Breast epithelium (tissue), 4 donors: Measurements from ENCODE around the gene RGS14. TPM values are rescaled to one million over a fixed set of nuclear protein-coding genes. Genes with fewer than 3 reads are reported as not detected.

Experiments
- DNase-seq, 2 donors: peaks; one replicate each; pipeline ENCODE4 v3.0.0-alpha.2; 2019; ENCODE audit warnings: low spot score in 2 of 2
- H3K27ac ChIP-seq, 2 donors: fragments of 200-600 bp; sonication (generic) in 1 of 2; one replicate each; pipeline ENCODE4 v1.5.1; 2016 to 2019; ENCODE audit warnings: mild to moderate bottlenecking in 1 of 2
- H3K27me3 ChIP-seq, 2 donors: fragments of 200-600 bp; sonication (generic) in 1 of 2; one replicate each; pipeline versions ENCODE4 v1.5.1 to v1.6.0; 2017 to 2019; ENCODE audit warnings: control low read depth in 1 of 2, mild to moderate bottlenecking in 1 of 2
- H3K36me3 ChIP-seq: fragments of 200-600 bp; one replicate; pipeline ENCODE4 v1.5.1; 2019
- H3K4me1 ChIP-seq, 2 donors: fragments of 200-600 bp; sonication (generic); one replicate each; pipeline ENCODE4 v1.5.1; 2016 to 2019; ENCODE audit warnings: control low read depth in 1 of 2
- H3K4me3 ChIP-seq, 3 donors: fragments of 200-600 bp; sonication (generic); 1 replicate in 2 of 3; 2 replicates in 1 of 3; pipeline ENCODE4 v1.5.1; 2016 to 2019; ENCODE audit warnings: mild to moderate bottlenecking in 3 of 3, moderate library complexity in 2 of 3
- H3K9me3 ChIP-seq, 2 donors: fragments of 200-600 bp; sonication (generic) in 1 of 2; one replicate each; pipeline ENCODE4 v1.5.1; 2016 to 2019; ENCODE audit warnings: control low read depth in 1 of 2
- POLR2A ChIP-seq: fragments of 450-650 bp; IDR thresholded peaks from one replicate; pipeline ENCODE4 v1.6.1; 2016; ENCODE audit warnings: antibody characterized with exemption, mild to moderate bottlenecking, moderate library complexity
- POLR2AphosphoS5 ChIP-seq, 3 donors: sonication (generic); formaldehyde crosslinking; IDR thresholded peaks; one replicate each; pipeline ENCODE4 v1.6.1; 2017; ENCODE audit warnings: antibody characterized with exemption in 3 of 3
- intact Hi-C: fragments of 100-400 bp; cut with DNase I; formaldehyde crosslinking; loops from one replicate; pipeline ENCODE4 v1.15.1; 2023; ENCODE audit warnings: low total_unique reads
- total RNA-seq, 3 donors: library from RNA; depleted of rRNA; stranded (reverse); fragments of >200 nt; gene quantifications; one replicate each; pipeline ENCODE4 v1.1.0, GENCODE V29; 2016
- TF ChIP-seq, protein P1 (sequence below), 3 donors: fragments of 450-650 bp; IDR thresholded peaks; one replicate each; pipeline ENCODE4 v1.5.1; 2016 to 2017; ENCODE audit warnings: antibody characterized with exemption in 3 of 3, mild to moderate bottlenecking in 3 of 3, moderate library complexity in 3 of 3

RGS14 gene
- total RNA-seq, 3 donors from 2014 or later: 9.0 to 16.4 (median 11.3) TPM

DNA sequence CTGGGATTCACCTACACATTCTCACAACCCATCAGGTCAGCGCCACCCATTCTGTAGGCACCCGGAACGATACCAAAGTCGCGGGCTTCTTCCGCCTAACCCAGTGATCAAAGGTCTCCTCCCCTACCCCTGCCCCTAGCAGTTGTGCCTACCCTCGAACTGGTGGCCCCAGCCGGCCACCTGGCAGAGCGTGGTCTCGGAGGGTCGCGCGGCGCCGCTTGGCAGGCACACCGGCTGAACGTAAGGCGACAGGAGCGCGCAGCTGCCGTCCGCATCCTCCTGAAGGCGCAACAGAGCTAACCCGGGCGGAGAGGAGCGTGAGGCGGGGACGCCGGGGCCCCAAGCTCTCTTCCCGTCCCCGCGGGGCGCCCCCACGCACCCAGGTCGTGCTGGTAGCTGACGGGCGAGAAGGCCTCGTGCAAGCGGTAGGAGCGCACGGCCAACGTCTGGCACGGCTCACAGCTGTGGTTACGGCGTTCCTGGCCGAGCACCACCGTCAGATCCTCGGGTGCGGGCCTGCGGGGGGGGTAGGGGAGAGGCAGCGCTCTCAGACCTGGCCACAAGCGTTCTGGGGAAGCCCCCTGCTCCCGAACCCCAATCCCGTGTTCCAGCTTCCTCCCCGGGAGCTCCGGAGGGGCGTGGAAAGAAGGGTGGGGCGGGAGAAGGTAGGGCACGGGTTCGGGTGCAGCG, 45.5 kb downstream of the RGS14 start:
- intact Hi-C loops: loop anchor here (5.0 kb wide), 1 partner anchor 99 kb away; no protein-coding TSS in a partner anchor
- Histone ChIP-seq H3K27ac (peak overlapping the region in 1 of 2 donors; percentile 11), H3K27me3 (peaks cover 9 to 27% of the 10 kb centered on the region in 2 donors), H3K9me3 (no peaks in the 10 kb centered on the region), H3K4me3 (peak overlapping the region; percentile 43 to 71 (median 63)), H3K36me3 (no peaks in the 10 kb centered on the region), H3K4me1 (peaks cover 5 to 14% of the 10 kb centered on the region in 2 donors)
- TF ChIP-seq, protein P1, sequence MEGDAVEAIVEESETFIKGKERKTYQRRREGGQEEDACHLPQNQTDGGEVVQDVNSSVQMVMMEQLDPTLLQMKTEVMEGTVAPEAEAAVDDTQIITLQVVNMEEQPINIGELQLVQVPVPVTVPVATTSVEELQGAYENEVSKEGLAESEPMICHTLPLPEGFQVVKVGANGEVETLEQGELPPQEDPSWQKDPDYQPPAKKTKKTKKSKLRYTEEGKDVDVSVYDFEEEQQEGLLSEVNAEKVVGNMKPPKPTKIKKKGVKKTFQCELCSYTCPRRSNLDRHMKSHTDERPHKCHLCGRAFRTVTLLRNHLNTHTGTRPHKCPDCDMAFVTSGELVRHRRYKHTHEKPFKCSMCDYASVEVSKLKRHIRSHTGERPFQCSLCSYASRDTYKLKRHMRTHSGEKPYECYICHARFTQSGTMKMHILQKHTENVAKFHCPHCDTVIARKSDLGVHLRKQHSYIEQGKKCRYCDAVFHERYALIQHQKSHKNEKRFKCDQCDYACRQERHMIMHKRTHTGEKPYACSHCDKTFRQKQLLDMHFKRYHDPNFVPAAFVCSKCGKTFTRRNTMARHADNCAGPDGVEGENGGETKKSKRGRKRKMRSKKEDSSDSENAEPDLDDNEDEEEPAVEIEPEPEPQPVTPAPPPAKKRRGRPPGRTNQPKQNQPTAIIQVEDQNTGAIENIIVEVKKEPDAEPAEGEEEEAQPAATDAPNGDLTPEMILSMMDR (IDR thresholded peaks at IDR 0.05): no peak
- TF ChIP-seq POLR2A: no peak
- TF ChIP-seq POLR2AphosphoS5 (IDR thresholded peaks at IDR 0.05): no peak
- no peak for DNase-seq

DNA sequence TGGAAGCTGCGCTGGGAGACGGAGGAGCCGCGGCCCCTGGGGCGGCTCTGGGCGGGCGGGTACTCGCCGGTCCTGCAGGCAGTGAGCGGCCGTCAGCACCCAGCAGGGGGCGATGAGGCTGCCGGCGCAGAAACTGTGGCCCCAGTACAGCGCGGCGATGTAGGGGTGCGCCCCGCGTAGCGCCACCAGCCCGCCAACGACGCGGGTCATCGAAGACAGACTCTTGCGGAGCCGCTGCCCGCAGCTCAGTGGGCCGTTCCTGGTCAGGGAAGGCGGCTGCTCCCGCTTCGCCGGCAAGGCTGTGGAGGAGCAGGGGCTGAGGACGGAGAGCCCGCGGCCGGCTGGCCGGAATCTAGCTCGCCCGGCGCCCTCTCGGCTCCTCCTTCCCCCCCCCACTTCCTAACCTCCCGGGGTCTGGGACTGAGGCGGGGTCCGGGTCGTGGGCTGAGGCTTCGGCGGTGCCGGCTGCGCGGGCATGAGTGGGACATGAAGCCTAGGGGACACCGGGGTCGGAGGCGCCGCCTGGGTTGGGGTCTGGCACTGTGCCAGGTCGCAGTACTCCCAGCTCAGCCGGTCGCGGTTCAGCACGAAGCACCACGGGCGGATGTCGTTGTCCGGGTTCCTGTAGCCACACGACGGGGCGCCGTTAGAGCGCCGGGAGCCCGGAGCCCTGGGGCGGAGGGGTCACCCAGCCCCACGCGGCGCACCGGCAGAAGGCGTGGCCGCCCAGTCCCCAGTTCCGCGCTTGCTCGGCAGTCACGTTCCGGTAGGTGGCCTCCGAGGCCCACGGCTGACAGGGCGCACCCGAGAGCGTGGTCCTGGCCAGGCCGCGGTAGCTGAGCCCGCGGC, 46.3 kb downstream of the RGS14 start:
- TF ChIP-seq POLR2AphosphoS5 (IDR thresholded peaks at IDR 0.05) (peak in 2 of 3 donors; percentile 40 to 59), POLR2A (no peak)
- TF ChIP-seq, protein P1 (IDR thresholded peaks at IDR 0.05): peak; percentile 24 to 82 (median 65)
- Histone ChIP-seq H3K27me3 (peaks cover 9 to 27% of the 10 kb centered on the region in 2 donors), H3K4me3 (peak overlapping the region; percentile 43 to 71 (median 63)), H3K4me1 (peaks cover 5 to 14% of the 10 kb centered on the region in 2 donors), H3K27ac (peak overlapping the region; percentile 11 to 58), H3K36me3 (no peaks in the 10 kb centered on the region), H3K9me3 (no peaks in the 10 kb centered on the region)
- peak; percentile 77 to 85 for DNase-seq
- intact Hi-C loops: loop anchor here (5.0 kb wide), 1 partner anchor 98 kb away; no protein-coding TSS in a partner anchor

DNA sequence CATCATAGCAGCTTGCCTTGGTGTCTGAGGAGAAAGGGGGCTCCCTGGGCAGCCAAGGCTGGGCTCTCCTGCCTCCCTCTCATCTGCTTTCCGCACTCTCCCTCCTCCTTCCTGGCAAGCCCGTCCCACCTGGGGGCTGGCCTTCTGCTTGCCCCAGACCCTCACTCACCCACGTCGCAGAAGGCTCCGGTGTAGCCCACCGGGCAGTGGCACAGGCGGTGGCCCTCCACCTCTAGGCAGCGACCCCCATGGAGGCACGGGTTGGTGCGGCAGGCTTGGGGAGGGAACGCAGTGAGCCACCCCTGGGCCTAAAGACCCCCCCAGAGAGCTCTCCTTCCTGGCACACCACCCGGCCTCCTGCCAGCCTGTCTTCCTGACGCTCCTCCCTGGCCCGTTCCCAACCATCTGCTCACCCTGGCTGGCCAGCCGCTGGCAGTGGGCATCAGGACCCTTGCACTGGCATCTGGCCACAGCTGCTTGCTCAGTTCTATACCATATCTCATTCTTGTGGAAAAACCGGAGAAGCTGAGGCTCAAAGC, 47.0 kb downstream of the RGS14 start:
- Histone ChIP-seq H3K36me3 (no peaks in the 10 kb centered on the region), H3K27me3 (peaks cover 9 to 26% of the 10 kb centered on the region in 2 donors), H3K4me3 (peak overlapping the region; percentile 43 to 71 (median 63)), H3K4me1 (peaks cover 5 to 13% of the 10 kb centered on the region in 2 donors), H3K9me3 (no peaks in the 10 kb centered on the region), H3K27ac (peak overlapping the region; percentile 4 to 58)
- no peak for DNase-seq
- intact Hi-C loops: loop anchor here (5.0 kb wide), 2 partner anchors 43 to 98 kb away; partner anchors contain the start of gene PRR7
- TF ChIP-seq, protein P1 (IDR thresholded peaks at IDR 0.05): no peak
- TF ChIP-seq POLR2A (no peak), POLR2AphosphoS5 (IDR thresholded peaks at IDR 0.05) (no peak)

DNA sequence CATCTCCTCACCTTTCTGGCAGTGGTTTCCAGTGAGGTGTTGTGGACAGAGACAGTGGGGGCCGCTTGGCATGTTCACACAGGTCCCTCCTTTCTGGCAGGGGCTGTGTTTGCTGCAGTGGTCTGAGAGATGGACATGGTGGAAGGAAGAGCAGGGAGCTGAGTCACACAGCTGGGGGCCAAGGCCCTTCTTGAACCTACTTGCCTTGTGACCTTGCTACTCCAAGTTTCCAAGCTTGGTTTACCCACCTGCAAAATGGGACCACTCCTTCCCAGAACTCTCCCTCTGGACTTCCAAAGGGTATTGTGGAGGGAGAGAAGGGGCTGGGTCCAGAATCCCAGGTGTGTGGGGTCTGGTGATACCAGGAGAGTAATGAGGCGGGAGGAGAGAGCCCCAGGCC, 47.6 kb downstream of the RGS14 start:
- Histone ChIP-seq H3K36me3 (no peaks in the 10 kb centered on the region), H3K27ac (no peak overlapping the region), H3K4me3 (no peak overlapping the region), H3K9me3 (no peaks in the 10 kb centered on the region), H3K27me3 (peaks cover 5 to 20% of the 10 kb centered on the region in 2 donors), H3K4me1 (peaks cover 5 to 7% of the 10 kb centered on the region in 2 donors)
- TF ChIP-seq POLR2AphosphoS5 (IDR thresholded peaks at IDR 0.05) (no peak), POLR2A (no peak)
- TF ChIP-seq, protein P1 (IDR thresholded peaks at IDR 0.05): no peak
- intact Hi-C loops: loop anchor here (5.0 kb wide), 1 partner anchor 42 kb away; the partner anchor contains the start of gene PRR7
- no peak for DNase-seq
